ENCODE results near the gene RBM38.

Gene RBM38

GRCh38 chr20:57433657-57434389, 42.6 kb downstream of the RBM38 start:
- no peak for DNase-seq (ENCODE audit: extremely low read depth in 1 of 2, low read depth in 1 of 2)

- DNase-seq (ENCODE audit: extremely low read depth in 1 of 2, low read depth in 1 of 2), result no peak
These were observed 43.1 kb downstream of the RBM38 start for GRCh38 chr20:57434390-57434700.

DNA sequence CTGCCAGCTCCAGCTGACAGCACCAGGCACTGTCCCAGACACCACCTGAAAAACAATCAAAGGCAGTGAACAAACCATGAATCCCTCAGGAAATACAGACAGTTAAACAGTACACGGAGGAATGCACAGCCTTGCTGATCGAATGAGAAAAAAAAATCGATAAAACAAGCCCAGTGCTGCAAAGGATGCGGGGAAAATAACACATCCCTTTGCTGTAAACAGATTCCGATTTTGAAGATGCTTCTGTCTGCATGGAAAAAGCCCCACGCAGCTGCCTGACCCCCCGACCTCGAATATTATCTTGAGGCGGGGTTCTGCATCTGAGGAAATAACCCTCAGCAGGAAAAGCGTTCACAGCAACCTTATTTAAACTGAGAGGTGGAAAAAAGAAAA, 43.9 kb downstream of the RBM38 start:
- DNase-seq (ENCODE audit: extremely low read depth in 1 of 2, low read depth in 1 of 2), result no peak

DNA sequence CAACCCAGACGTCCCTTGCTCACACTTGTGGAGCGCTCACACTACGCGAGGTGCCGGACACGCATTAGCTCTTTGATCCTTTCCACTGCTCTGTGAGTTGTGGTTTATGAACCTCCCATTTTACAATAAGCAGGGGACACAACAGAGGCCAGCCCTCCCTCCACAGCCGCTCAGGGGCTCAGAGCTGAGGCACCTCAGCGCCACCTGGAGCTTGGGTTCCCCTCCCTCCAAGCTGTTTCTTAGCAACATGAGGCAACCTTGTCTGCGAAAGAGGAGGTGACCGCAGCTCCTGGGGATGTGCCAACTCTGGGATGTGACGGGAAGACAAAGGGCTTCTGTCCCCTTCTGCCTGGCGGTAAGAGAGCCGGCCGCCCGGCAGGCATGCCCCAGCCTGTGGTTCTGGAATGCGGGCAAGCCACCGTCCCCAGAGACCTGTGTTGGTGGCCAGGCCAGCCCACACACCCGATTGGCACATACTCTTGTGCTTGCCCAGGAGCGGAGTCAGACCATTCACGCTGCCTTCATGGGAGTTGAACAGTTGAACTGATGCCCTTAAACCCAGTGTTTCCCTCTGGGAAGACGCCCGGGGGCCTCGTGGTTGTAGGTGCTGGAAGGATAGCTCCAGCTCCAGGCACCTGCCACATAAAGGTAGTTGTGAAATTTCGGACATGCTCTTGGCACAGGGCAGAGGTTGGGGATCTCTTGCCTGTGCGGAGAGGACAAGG, 44.5 kb downstream of the RBM38 start:
- no peak for DNase-seq (ENCODE audit: extremely low read depth in 1 of 2, low read depth in 1 of 2)

DNA sequence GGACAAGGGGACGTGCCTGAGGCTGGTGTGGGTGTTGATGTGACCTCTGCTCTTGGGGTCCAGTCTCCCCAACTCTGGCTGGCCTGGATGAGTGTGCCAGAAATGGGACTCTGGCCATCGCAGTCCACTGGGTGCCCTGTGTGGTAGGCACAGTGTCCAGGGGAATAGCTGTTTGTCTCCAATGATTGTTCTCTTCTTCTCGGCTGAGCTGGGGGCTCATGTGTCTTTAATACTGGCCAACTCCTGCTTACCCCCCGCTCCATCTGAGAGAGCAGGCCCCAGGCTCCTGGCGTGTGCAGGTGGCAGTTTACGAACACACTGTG, 45.0 kb downstream of the RBM38 start:
- DNase-seq (ENCODE audit: extremely low read depth in 1 of 2, low read depth in 1 of 2), result no peak

- DNase-seq (ENCODE audit: extremely low read depth in 1 of 2, low read depth in 1 of 2), result no peak
These were observed 46.1 kb downstream of the RBM38 start for GRCh38 chr20:57437267-57437666.

DNA sequence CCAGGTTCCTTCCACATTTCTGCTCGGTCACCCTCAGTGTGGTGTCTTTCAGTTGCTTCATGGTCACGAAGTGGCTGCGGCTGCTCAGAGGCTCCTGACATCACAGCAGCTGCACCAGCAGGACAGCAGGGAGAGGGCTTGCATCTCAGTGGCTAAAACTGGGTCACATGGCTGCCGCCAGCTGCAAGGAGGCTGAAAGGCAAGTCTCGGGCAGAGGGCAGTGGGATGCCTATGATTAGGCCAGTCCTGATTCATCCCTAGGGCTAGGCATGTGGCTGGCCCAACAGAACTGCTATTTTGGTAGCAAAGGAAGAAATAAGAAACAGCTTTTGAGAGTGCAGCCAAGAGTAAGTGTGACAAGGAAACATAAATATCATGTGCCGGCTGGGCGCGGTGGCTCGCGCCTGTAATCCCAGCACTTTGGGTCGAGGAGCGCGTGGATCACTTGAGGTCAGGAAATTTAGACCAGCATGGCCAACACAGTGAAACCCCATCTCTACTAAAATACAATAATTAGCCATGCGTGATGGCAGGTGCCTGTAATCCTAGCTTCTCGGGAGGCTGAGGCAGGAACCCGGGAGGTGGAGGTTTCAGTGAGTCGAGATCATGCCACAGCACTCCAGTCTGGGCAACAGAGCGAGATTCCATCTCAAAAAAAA, 46.6 kb downstream of the RBM38 start:
- DNase-seq (ENCODE audit: extremely low read depth in 1 of 2, low read depth in 1 of 2), result no peak

DNA sequence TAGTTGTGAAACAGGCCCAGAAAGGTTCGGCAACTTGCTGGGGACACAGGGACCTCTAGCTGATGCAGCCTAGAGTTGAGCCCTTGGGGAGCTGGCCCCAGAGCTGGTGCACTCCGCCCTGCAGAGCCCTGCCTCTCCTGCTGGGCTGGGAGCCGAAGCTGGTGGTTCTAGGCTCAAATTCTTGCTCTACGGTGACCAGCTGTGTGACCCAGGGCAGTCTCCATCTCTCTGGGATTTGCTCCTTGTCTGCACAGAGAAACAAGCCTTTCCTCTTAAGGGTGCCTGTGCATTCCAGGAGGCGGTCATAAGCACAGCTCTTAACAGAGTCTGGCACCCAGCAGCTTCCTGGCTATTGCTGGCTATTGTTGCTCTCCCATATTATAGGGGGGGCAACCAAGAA, 47.4 kb downstream of the RBM38 start:
- no peak for DNase-seq (ENCODE audit: extremely low read depth in 1 of 2, low read depth in 1 of 2)

- no peak for DNase-seq (ENCODE audit: extremely low read depth in 1 of 2, low read depth in 1 of 2)
These were observed 48.2 kb downstream of the RBM38 start for GRCh38 chr20:57439432-57439831.

DNA sequence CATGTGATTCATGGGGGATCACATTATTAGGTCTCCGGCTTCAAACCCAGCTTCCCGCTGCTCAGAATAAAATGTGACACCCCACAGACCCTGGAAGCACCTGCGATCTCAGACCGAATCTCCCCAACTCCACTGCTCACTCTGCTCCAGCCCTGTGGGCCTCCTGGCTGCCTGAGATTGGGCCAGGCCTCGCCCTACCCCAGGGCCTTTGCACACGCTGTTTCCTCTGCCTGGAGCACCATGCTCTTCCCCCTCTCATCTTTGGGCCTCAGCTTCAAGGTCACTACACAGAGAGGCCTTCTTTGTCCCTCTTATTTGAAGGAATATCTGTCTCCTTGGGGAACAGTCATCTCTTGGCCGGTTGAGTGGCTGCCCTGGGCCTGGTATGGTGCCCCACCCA, 48.8 kb downstream of the RBM38 start:
- DNase-seq (ENCODE audit: extremely low read depth in 1 of 2, low read depth in 1 of 2), result no peak

- no peak for DNase-seq (ENCODE audit: extremely low read depth in 1 of 2, low read depth in 1 of 2)
These were observed 49.7 kb downstream of the RBM38 start for GRCh38 chr20:57440678-57441509.

GRCh38 chr20:57441510-57442154, 50.4 kb downstream of the RBM38 start:
- DNase-seq (ENCODE audit: extremely low read depth in 1 of 2, low read depth in 1 of 2), result no peak

- DNase-seq (ENCODE audit: extremely low read depth in 1 of 2, low read depth in 1 of 2), result no peak
These were observed 51.1 kb downstream of the RBM38 start for GRCh38 chr20:57442158-57442887.

DNA sequence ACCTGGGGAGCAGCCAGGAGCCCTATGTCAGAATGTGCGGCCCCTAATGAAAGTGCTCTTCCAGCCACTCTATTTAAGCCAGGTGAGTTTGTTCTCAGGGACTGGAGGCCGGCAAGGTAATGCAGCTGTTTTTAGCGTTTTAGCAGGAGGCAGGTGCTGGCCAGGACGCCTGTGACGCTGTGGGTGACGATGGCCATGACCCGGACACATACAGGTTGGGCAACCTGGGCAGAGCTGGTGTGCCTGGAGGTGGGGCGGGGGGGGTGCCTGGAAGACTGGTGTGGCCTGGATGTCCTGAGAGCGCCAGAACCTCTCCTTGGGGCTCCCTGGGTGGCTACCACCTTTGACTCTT, 51.7 kb downstream of the RBM38 start:
- no peak for DNase-seq (ENCODE audit: extremely low read depth in 1 of 2, low read depth in 1 of 2)

DNA sequence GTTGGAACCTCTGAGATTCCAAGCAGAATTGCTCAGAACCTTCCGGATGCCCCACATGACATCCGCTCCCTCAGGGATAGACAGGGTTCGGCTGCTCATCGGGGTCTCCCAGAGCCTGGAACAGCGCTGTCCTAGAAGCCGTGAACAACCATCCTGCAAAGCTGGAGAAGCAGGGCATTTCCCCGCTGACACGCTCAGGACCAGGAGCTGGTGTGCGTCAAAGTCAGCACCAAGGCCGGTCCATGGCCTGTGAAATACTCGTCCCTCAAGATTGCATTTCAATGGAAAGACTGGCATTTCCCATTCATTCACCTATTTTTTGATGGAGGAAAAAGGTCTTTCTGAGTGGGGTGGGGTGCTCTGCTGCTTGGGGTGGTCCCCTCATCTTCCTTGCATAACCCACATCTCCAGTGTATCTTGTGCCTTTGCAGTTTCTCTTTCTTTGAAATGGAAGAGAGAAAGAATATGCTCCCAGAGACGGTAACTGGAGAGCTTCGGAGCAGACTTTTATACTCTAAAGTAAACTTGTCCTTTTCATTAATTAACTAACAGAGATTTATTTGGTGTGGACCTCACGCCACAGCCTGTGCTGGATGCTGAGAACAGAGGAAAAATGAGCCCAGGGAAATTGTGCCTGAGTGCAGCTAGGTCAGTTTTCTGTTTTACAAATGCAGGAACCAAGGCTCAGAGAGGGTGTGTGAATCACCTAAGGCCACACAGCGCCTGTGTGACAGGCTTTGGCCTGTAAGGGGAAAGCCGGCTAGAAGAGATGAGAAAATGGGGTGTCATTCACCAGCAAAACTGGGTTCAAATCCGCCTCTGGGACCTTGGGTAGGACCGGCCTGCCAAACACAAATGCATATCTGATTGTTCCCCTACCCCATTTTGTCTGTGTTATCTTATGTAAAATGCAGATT, 52.4 kb downstream of the RBM38 start:
- DNase-seq (ENCODE audit: extremely low read depth in 1 of 2, low read depth in 1 of 2), result no peak

DNA sequence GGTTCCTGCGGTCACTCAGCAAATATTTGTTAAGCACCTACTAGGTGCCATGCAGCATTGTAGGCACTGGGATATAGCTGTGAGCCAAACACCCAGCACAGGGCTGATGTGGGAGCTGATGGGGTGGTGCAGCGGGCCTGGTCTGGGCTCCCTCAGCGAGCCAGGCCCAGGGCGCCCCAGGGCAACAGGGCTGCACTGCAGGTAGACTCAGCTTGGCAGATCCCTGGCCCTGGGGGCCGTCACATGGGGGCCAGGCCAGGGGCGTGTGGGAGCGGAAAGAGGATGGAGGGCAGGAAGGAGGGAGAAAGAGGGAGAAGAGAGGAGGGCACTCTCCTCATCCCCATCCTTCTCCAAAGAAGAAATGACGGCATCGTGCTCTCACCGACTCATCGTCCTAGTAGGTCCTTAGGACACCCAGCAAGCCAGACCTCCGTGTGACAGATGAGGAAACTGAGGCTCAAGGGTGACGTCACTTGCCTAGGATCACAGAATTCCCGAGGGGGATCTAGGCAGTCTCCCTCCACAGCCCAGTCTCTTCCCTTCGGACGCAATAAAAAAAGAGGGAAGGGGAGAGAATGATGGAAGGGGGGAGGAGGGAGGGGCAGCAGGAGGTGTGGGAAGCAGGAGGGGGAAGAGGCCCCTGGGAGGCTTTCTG, 53.3 kb downstream of the RBM38 start:
- DNase-seq (ENCODE audit: extremely low read depth in 1 of 2, low read depth in 1 of 2), result no peak

- no peak for DNase-seq (ENCODE audit: extremely low read depth in 1 of 2, low read depth in 1 of 2)
These were observed 54.1 kb downstream of the RBM38 start for GRCh38 chr20:57445298-57445697.

DNA sequence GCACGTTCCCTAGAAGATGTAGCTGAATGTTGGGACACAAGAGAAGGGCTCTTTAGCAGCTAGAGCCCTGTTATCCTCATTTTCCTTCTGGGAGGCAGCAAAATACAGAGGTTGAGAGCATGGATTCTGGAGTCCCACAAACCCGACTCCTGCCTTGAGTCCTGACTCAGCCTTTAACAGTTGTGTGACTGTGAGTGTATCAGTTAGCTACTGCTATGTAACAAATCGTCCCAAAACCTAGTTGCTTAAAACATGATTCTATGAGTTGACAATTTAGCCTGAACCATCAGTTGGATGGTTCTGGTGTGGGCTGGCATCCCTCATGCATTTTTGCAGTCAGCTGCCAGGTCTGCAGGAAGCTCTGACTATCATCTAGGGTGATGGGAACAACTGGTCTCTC, 54.6 kb downstream of the RBM38 start:
- DNase-seq (ENCODE audit: extremely low read depth in 1 of 2, low read depth in 1 of 2), result no peak
